Dendritic cell treated with granulocyte-macrophage colony-stimulating factor and Interleukin-4, amounts not matched to agents 40 ng/mL and 50 ng/mL, for 4 days (primary cell): ENCODE data around the gene TRAF4.
A peak's percentile ranks its signal among the peaks of the same experiment; 100 is the strongest.
"Not testable (repeated sequence)": the region's sequence is repeated elsewhere in the genome, so short reads cannot be mapped to it uniquely, and the experiment has no call there.

ENCODE experiments used
- H3K27ac Mint-ChIP-seq: one replicate; pipeline ENCODE4 v1.8.0; 2022; ENCODE audit warnings: mild to moderate bottlenecking, mixed read lengths
- H3K27me3 Mint-ChIP-seq: one replicate; pipeline ENCODE4 v1.8.0; 2022; ENCODE audit warnings: mild to moderate bottlenecking, mixed read lengths
- H3K36me3 Mint-ChIP-seq: one replicate; pipeline ENCODE4 v1.8.0; 2022; ENCODE audit warnings: low read depth, mixed read lengths
- H3K4me1 Mint-ChIP-seq: one replicate; pipeline ENCODE4 v1.8.0; 2022; ENCODE audit warnings: low read depth, mixed read lengths
- H3K4me3 Mint-ChIP-seq: one replicate; pipeline ENCODE4 v1.8.0; 2022; ENCODE audit warnings: mild to moderate bottlenecking, moderate library complexity, mixed read lengths
- H3K9me3 Mint-ChIP-seq: one replicate; pipeline ENCODE4 v1.8.0; 2022; ENCODE audit warnings: mixed read lengths
- intact Hi-C: fragments of 100-400 bp; cut with micrococcal nuclease; formaldehyde crosslinking; loops from one replicate; pipeline ENCODE4 v1.15.0; 2022

The TRAF4 gene

DNA sequence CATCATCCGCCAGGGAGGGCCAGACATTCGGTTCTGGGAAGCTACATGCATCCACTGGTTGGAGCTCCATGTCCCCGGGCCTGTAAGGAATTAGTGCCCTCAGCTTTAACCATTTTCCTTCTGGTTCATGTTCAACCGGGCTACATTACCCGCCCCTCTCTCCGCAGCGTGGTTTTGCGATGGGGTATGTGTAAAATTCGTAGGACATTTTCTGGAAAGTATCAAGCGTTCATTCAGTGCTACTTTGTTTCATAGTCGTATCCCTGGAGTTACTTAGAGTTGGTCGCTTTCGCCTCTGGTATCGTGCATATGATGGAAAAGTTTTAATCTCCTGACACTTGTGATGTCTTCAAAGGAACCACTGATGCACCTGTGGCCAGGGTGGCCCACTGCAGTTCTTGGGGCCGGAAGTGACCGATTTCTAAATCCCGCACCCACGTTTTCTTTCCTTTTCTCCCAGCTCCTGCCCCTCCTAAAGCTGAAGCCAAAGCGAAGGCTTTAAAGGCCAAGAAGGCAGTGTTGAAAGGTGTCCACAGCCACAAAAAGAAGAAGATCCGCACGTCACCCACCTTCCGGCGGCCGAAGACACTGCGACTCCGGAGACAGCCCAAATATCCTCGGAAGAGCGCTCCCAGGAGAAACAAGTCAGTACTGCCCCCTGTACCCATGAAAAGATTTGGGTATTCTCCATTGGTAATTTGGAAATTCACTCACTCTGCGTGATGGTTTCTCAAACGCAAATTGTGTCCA, 23.4 kb upstream of the TRAF4 start:
- intact Hi-C loops = no loop called here
- Mint-ChIP-seq H3K36me3 (peaks cover 68% of the 10 kb centered on the region), H3K9me3 (no peaks in the 10 kb centered on the region), H3K27ac (peak overlapping the region; percentile 91), H3K4me1 (peaks cover 60% of the 10 kb centered on the region), H3K27me3 (no peaks in the 10 kb centered on the region), H3K4me3 (peak overlapping the region; percentile 95)

DNA sequence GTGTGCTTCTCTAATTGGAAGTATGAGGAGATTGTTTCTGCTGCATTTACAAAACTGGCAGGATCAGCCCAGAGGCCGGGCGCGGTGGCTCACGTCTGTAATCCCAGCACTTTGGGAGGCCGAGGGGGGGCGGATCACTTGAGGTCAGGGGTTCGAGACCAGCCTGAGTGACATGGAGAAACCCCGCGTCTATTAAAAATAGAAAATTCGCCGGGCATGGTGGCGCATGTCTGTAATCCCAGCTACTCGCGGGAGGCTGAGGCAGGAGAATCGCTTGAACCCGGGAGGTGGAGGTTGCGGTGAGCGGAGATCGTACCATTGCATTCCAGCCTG, 22.8 kb upstream of the TRAF4 start:
- peak overlapping the region; percentile 91 for H3K27ac Mint-ChIP-seq
- H3K4me1 Mint-ChIP-seq = peaks cover 59% of the 10 kb centered on the region
- peaks cover 63% of the 10 kb centered on the region for H3K36me3 Mint-ChIP-seq
- intact Hi-C loops, H3K9me3 Mint-ChIP-seq, H3K27me3 Mint-ChIP-seq: not testable (repeated sequence)
- peak overlapping the region; percentile 95 for H3K4me3 Mint-ChIP-seq

DNA sequence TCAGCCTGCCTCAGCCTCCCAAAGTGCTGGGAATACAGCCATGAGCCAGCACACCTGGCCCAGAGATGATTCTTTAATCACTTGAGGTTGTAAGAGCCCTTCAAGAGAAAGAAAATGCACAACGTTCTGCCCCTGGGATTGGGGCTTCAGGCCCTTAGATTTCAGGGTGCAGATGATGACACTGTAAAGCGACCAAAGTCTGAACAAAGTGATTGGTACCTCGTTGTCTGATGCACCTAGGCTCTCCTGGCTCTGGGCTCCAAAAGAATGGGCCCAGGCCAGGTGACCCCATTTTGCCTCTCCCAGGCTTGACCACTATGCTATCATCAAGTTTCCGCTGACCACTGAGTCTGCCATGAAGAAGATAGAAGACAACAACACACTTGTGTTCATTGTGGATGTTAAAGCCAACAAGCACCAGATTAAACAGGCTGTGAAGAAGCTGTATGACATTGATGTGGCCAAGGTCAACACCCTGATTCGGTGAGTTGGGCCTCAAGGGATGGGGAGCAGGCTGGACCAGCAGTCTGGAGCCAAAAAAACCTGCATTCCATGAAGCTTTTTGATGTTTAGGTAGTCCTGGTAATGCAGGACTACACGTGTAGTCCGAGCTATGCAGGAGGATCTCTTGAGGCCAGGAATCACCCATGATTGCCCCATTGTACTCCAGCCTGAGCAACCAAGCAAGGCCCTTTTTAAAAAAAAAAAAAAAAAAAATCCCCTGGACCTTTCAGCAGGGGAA, 21.2 kb upstream of the TRAF4 start:
- Mint-ChIP-seq H3K27me3 (peaks cover 2% of the 10 kb centered on the region), H3K27ac (no peak overlapping the region), H3K4me1 (peaks cover 67% of the 10 kb centered on the region), H3K4me3 (no peak overlapping the region), H3K9me3 (no peaks in the 10 kb centered on the region), H3K36me3 (peaks cover 70% of the 10 kb centered on the region)
- intact Hi-C loops = no loop called here

DNA sequence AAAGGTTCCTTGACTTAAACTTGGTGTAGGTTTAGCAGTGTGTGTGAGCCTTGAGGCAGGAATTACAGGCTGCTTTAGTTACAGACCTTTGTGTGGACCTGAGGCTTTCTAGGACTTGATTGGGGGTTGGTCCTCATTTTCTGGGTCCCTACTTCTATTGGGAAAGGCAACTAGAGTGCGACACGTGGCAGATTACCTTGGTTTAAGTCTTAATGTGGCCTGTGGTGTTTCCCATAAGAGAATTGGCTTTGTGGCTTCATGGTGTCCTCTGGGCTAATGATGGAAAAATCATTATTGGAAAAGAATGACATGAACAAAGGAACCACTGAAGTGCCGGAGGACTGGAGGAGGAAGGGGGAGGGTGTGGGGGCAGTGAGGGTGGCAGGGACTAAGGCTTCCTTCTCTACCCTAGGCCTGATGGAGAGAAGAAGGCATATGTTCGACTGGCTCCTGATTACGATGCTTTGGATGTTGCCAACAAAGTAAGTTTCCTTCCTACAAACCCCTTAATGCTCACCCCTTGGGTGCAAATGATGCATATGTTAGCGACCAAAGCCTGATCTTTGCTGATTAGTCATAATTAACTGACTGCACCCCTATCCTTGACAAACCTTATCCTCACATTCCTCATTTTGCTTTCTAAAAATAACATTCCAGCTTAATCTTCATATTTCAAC, 20.5 kb upstream of the TRAF4 start:
- Mint-ChIP-seq H3K27me3 (peaks cover 2% of the 10 kb centered on the region), H3K4me3 (no peak overlapping the region), H3K9me3 (no peaks in the 10 kb centered on the region), H3K36me3 (peaks cover 64% of the 10 kb centered on the region), H3K27ac (no peak overlapping the region), H3K4me1 (peaks cover 67% of the 10 kb centered on the region)
- intact Hi-C loops = no loop called here

DNA sequence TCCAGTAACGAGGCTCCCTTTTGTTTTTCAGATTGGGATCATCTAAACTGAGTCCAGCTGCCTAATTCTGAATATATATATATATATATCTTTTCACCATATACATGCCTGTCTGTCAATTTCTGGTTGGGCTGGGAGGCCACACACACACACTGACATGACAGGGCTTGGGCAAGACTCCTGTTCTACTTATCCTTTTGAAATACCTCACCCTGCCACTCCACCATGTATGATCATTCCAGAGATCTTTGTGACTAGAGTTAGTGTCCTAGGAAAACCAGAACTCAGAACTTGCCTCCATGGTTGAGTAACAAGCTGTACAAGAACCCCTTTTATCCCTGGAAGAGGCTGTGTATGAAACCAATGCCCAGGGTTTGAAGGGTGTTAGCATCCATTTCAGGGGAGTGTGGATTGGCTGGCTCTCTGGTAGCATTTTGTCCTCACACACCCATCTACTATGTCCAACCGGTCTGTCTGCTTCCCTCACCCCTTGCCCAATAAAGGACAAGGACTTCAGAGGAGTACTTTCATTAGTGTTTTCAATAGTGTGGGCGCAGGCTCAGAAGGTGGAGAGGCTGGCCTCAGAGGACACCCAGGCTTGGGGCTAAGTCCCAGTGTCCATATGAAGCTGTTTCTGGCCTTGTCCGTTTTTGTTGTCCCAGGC, 19.8 kb upstream of the TRAF4 start:
- H3K9me3 Mint-ChIP-seq, H3K4me3 Mint-ChIP-seq, intact Hi-C loops, H3K27me3 Mint-ChIP-seq: not testable (repeated sequence)
- Mint-ChIP-seq H3K4me1 (peaks cover 63% of the 10 kb centered on the region), H3K36me3 (peaks cover 64% of the 10 kb centered on the region), H3K27ac (peak overlapping the region; percentile 28)

DNA sequence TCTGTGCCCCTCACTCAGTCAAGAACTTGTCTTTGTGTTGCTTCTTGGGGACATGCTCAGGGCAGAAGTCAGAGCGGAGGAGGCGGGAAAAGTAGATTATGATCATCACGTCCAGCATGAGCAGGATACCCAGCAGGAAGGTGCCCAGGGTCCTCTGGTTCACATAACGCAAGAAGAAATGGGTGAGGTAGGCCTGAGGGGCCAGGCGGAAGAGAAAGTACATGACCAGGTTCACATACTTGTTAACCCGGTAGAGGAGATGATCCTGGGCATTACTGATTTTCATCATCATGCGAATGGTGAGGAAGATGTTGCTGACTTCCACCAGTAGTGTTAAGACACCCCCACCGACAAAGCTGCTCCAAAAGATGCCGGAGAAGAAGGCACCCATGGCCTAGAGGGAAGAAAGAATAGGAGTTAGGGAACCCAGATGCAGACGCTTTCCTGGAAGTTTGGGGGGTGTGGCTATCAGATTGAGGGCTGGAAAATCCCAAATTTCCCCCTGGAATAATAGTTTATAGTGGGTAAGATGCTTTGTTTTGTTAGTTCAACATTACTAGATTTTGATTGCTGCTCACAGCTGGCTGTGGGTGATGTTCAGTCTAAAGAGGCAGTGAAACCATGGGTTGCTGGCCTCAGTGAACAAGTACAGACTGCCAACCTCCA, 19.2 kb upstream of the TRAF4 start:
- Mint-ChIP-seq H3K36me3 (peaks cover 64% of the 10 kb centered on the region), H3K27ac (peak overlapping the region; percentile 28), H3K4me1 (peaks cover 65% of the 10 kb centered on the region), H3K9me3 (no peaks in the 10 kb centered on the region), H3K4me3 (peak overlapping the region; percentile 96), H3K27me3 (peaks cover 2% of the 10 kb centered on the region)
- intact Hi-C loops = loop anchor here (5.0 kb wide), 1 partner anchor 38 kb away; no protein-coding TSS in a partner anchor

DNA sequence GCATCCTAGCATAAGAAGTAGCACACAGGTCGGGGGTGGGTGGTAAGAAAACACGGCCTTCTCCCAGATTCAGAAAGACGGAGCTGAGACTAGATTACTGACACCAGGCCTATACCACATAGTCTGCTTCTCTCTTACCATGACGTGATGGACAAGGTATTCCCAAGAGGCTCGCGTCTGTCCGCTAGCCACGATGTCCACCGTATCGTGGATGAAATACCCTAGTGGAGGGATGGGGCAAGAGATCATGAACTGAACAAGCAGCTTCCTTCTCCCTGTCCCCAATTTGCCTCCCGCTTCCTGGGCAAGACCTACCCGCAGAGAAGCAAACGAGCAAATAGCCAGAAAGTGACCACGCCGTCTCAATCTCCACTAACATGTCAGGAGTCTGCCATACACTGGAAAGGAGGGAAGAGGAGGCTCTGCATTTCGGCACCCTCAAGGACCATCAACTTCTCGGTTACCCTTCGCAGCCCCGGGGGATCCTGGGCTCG, 18.6 kb upstream of the TRAF4 start:
- peaks cover 70% of the 10 kb centered on the region for H3K4me1 Mint-ChIP-seq
- H3K4me3 Mint-ChIP-seq = peak overlapping the region; percentile 96
- no peaks in the 10 kb centered on the region for H3K9me3 Mint-ChIP-seq
- intact Hi-C loops = loop anchor here (5.0 kb wide), 1 partner anchor 37 kb away; no protein-coding TSS in a partner anchor
- peaks cover 58% of the 10 kb centered on the region for H3K36me3 Mint-ChIP-seq
- peak overlapping the region; percentile 83 for H3K27ac Mint-ChIP-seq
- peaks cover 2% of the 10 kb centered on the region for H3K27me3 Mint-ChIP-seq

DNA sequence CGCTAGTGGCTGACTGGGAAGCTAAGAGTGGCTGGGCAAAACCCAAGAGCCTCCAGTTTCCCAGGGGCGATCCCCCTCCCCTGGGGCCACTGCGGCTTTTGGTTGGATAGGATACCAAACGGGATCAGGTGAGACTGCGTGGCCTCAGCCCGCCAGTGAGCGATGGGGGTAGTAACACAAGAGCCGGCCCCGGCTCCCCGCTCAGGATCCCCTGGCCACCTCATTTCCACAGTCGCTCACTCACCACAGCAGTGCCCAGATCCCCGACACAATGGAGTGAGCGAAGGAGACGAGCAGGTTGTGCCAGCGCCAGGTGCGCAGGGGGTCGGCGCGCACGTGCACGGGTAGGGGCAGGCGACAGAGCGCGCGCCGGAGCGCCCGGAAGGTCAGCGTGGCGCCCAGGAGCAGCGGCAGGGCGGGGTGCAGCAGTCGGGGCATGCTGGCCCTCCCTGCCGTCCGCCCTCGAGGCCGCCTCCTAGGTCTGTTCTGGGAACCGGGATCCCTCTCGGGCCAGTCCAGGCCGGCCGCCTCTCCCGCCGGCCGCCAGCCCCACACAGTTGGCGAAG, 18.1 kb upstream of the TRAF4 start:
- peaks cover 53% of the 10 kb centered on the region for H3K36me3 Mint-ChIP-seq
- H3K27ac Mint-ChIP-seq = peak overlapping the region; percentile 83
- intact Hi-C loops = loop anchor here (2.0 to 5.0 kb wide), 2 partner anchors 37 to 223 kb away; no protein-coding TSS in a partner anchor
- peaks cover 2% of the 10 kb centered on the region for H3K27me3 Mint-ChIP-seq
- peaks cover 65% of the 10 kb centered on the region for H3K4me1 Mint-ChIP-seq
- no peaks in the 10 kb centered on the region for H3K9me3 Mint-ChIP-seq
- H3K4me3 Mint-ChIP-seq = peak overlapping the region; percentile 96

- intact Hi-C loops = loop anchor here (2.0 to 5.0 kb wide), 2 partner anchors 36 to 223 kb away; no protein-coding TSS in a partner anchor
- no peaks in the 10 kb centered on the region for H3K9me3 Mint-ChIP-seq
- H3K27me3 Mint-ChIP-seq = peaks cover 2% of the 10 kb centered on the region
- H3K36me3 Mint-ChIP-seq = peaks cover 48% of the 10 kb centered on the region
- peak within 1 kb of the TSS; percentile 96 for H3K4me3 Mint-ChIP-seq
- H3K27ac Mint-ChIP-seq = peak within 1 kb of the TSS; percentile 83
- peaks cover 60% of the 10 kb centered on the region for H3K4me1 Mint-ChIP-seq
These were observed 17.6 kb upstream of the TRAF4 start, which contains the start of gene TLCD1 for GRCh38 chr17:28726226-28726626. Gene TLCD1, minus strand, starts transcription at chr17:28726233. Its CDS starts 136 bp downstream, at chr17:28726097.

GRCh38 chr17:28726627-28727491, 17.0 kb upstream of the TRAF4 start:
- peaks cover 2% of the 10 kb centered on the region for H3K27me3 Mint-ChIP-seq
- peaks cover 55% of the 10 kb centered on the region for H3K4me1 Mint-ChIP-seq
- H3K9me3 Mint-ChIP-seq = no peaks in the 10 kb centered on the region
- peak overlapping the region; percentile 83 for H3K27ac Mint-ChIP-seq
- intact Hi-C loops = loop anchor here (1.0 to 5.0 kb wide), 3 partner anchors 23 to 222 kb away; no protein-coding TSS in a partner anchor
- peak overlapping the region; percentile 96 for H3K4me3 Mint-ChIP-seq
- peaks cover 42% of the 10 kb centered on the region for H3K36me3 Mint-ChIP-seq

- Mint-ChIP-seq H3K36me3 (peaks cover 24% of the 10 kb centered on the region), H3K4me1 (peaks cover 53% of the 10 kb centered on the region), H3K4me3 (peak within 1 kb of the TSS; percentile 96), H3K9me3 (no peaks in the 10 kb centered on the region), H3K27ac (peak within 1 kb of the TSS; percentile 81), H3K27me3 (peaks cover 2% of the 10 kb centered on the region)
- intact Hi-C loops = loop anchor here (1.0 to 5.0 kb wide), 2 partner anchors 15 to 34 kb away; no protein-coding TSS in a partner anchor
These were observed 15.2 kb upstream of the TRAF4 start, which contains the start of gene NEK8 for GRCh38 chr17:28728364-28729200. Gene NEK8, plus strand, starts transcription at chr17:28728788. Its CDS starts 26 bp downstream, at chr17:28728814.
